GM19043 (cell line): ENCODE results near the gene EIF1.
"Not testable (repeated sequence)": the region's sequence is repeated elsewhere in the genome, so short reads cannot be mapped to it uniquely, and the experiment has no call there.

Experiments
- ATAC-seq: cut with Tn5 transposase; IDR thresholded peaks from one replicate; pipeline ENCODE4 v1.9.1; 2021; ENCODE audit warnings: low read depth; ENCODE audit not compliant: unreplicated experiment

Gene EIF1

DNA sequence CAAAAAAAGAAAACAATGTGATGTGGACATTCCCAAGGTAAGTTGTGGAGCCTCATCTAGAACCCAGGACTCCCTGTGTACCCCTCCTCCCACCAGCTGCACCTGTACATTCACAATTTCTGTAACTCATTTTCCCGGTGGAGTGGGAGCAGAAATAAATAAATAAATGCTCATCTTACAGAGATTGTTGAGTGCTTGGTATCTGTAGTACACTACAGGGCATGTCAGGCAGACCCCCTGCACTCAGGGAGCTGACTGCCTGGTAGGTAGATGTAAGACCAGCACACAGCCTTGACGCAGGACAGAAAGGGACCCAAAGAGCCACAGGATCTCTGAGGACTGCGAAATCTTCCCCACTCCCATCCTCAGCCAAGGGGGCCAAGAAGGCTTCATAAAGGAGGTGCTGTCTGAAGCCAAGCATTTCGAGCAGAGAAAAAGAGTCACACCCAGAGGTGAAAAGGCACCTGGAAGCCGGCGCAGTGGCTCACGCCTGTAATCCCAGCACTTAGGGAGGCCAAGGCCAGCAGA lies 6.5 kb downstream of the EIF1 start:
- no peak for ATAC-seq

GRCh38 chr17:41695954-41696757 lies 7.5 kb downstream of the EIF1 start:
- no peak for ATAC-seq

DNA sequence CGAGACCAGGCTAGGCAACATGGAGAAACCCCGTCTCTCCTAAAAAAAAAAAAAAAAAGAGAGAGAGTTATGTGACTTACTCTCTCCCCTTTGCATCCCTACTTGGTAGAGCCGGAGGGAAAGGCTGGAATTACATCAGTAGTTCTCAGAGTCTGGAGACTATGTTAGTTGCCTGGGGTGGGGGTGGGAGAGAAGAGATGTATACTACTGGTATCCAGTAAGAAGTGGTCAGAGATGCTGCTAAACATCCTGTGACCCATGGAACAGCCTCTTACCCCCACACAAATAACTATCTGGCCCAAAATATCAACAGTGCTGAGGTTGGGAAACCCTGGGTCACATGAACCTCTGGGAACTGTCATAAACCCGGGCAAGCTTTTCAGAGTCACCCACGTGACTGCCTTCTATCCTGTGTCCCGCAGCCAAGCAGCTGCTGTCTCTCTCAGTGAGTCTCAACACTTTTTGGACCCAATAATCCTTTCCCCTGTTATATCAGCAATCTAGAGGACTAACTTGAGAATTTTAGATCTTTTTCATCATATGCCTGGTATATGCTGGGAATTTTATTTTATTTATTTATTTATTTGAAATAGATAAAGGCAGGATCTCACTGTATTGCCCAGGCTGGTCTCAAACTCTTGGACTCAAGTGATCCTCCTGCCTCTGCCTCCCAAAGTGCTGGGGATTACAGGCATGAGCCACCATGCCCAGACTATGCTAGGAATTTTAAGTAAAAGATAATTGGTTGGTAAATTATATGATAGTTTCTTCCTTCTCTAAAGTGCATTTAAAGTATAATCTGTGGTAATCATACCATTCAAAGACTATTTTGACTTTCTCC lies 8.7 kb downstream of the EIF1 start:
- no peak for ATAC-seq

- not testable (repeated sequence) for ATAC-seq
Measured at GRCh38 chr17:41700843-41701242, 12.2 kb downstream of the EIF1 start.

DNA sequence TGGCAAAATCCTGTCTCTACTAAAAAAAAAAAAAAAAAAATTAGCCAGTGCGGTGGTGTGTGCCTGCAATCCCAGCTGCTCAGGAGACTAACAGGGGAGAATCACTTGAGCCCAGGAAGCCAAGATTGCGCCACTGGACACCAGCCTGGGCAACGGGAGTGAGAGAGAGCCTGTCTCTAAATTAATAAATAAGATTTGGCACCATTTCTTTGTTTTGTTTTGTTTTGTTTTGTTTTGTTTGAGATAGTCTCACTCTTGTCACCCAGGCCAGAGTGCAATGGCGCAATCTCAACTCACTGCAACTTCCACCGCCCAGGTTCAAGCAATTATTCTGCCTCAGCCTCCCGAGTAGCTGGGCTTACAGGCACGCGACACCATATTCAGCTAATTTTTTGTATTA lies 14.0 kb downstream of the EIF1 start:
- no peak for ATAC-seq

GRCh38 chr17:41705271-41705991 lies 16.7 kb downstream of the EIF1 start:
- ATAC-seq = no peak

DNA sequence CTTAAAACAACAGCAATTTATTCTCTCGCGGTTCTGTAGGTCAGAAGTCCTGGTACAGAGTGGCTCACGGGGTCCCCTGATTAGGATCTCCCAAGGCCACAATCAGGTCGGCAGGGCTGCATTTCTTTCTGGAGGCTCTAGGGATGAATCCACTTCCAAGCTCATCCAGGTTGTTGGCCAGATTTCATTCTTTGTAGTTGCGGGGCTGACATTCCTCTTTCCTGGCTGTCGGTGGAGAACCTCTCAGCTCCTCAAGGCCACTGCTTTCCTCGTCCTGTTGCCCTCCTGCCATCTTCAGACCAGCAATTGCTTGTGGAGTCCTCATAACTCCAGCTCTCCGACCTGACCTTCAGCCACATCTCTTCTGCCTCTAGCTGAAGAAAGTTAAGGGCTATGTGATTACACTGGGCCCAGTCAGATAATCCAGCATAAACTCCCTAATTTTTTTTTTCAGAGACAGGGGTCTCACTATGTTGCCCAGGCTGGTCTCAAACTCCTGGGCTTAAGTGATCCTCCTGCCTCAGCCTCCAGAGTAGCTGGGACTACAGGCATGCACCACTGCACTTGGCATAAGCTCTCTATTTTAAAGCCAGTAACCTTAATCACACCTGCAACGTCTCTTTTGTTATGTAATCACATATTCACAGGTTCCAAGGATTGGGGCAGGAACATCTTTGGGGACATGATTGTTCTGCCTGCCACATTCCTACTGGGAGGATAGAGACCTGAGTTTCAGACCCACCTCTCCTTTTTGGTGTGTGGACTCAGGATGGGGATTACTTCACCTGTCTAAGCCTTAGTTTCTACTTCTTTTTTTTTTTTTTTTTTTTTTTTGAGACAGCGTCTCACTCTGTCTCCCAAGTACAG lies 19.4 kb downstream of the EIF1 start:
- no peak for ATAC-seq

- ATAC-seq = no peak
Measured at GRCh38 chr17:41710472-41711090, 21.9 kb downstream of the EIF1 start.

GRCh38 chr17:41711669-41712400 lies 23.1 kb downstream of the EIF1 start, which contains the start of gene GAST:
Gene GAST (plus strand): TSS chr17:41712331. CDS start chr17:41715437, 3,106 bp downstream.
- ATAC-seq = no peak

GRCh38 chr17:41717408-41718286 lies 29.0 kb downstream of the EIF1 start:
- no peak for ATAC-seq

- no peak for ATAC-seq
Measured at GRCh38 chr17:41718287-41718645, 29.6 kb downstream of the EIF1 start.

- ATAC-seq = no peak
Measured at GRCh38 chr17:41722231-41722630, 33.5 kb downstream of the EIF1 start.

- ATAC-seq = no peak
Measured at GRCh38 chr17:41723801-41724475, 35.3 kb downstream of the EIF1 start.

DNA sequence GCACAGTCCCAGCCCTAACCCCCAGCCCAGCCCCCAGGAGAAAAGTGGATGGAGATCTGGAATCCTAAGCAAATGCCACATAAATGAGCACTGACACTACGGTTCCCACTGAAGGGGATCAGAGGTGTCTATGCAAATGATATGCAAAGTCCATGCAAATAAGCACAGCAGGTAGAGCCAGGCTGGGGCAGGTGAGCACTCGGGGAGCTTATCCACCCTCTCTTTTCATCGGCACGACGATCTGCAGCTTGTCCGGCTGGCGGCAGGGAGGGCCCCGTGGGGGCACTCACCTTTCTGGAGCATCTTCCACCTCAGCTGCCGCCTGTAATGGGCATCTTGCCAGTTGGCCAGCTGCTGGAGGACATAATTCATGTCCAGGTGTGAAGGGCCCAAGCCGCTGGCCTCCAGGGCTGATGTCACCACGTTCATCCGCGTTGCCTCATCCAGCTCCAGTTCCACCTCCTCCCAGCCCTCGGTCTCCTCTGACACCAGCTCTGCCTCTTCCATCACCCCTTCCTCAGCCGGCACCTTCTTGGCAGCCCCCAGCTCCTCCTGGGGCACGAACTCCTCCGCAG lies 35.9 kb downstream of the EIF1 start:
- ATAC-seq = no peak

GRCh38 chr17:41725134-41725533 lies 36.4 kb downstream of the EIF1 start:
- ATAC-seq = no peak

- ATAC-seq = no peak
Measured at GRCh38 chr17:41728056-41728455, 39.4 kb downstream of the EIF1 start.

- ATAC-seq = no peak
Measured at GRCh38 chr17:41730479-41730878, 41.8 kb downstream of the EIF1 start.
